GM21360 (cell line): ENCODE results near the gene PLEKHG4B.
A peak's percentile ranks its signal among the peaks of the same experiment; 100 is the strongest.
"Not testable (repeated sequence)": the region's sequence is repeated elsewhere in the genome, so short reads cannot be mapped to it uniquely, and the experiment has no call there.

Experiments used
- ATAC-seq: cut with Tn5 transposase; IDR thresholded peaks from one replicate; pipeline ENCODE4 v1.9.1; 2021; ENCODE audit warnings: mild to moderate bottlenecking, moderate library complexity; ENCODE audit not compliant: unreplicated experiment

Gene PLEKHG4B

GRCh38 chr5:218457-219291 lies 126.7 kb downstream of the PLEKHG4B start:
- ATAC-seq = peak; percentile 18

- ATAC-seq = no peak
Measured at GRCh38 chr5:219460-219863, 127.5 kb downstream of the PLEKHG4B start.

GRCh38 chr5:219991-220390 lies 128.0 kb downstream of the PLEKHG4B start:
- ATAC-seq = no peak

- not testable (repeated sequence) for ATAC-seq
Measured at GRCh38 chr5:222951-223715, 131.2 kb downstream of the PLEKHG4B start.

- ATAC-seq = no peak
Measured at GRCh38 chr5:223791-224190, 131.8 kb downstream of the PLEKHG4B start.

GRCh38 chr5:225334-225733 lies 133.4 kb downstream of the PLEKHG4B start:
- ATAC-seq = no peak

GRCh38 chr5:227375-227774 lies 135.4 kb downstream of the PLEKHG4B start:
- ATAC-seq = not testable (repeated sequence)

GRCh38 chr5:228886-229285 lies 136.9 kb downstream of the PLEKHG4B start:
- no peak for ATAC-seq

- ATAC-seq = no peak
Measured at GRCh38 chr5:230711-231110, 138.7 kb downstream of the PLEKHG4B start.

GRCh38 chr5:231661-232060 lies 139.7 kb downstream of the PLEKHG4B start:
- no peak for ATAC-seq

- not testable (repeated sequence) for ATAC-seq
Measured at GRCh38 chr5:233426-233825, 141.5 kb downstream of the PLEKHG4B start.

- no peak for ATAC-seq
Measured at GRCh38 chr5:234450-234849, 142.5 kb downstream of the PLEKHG4B start.

- not testable (repeated sequence) for ATAC-seq
Measured at GRCh38 chr5:235527-235926, 143.6 kb downstream of the PLEKHG4B start.

GRCh38 chr5:237931-238330 lies 146.0 kb downstream of the PLEKHG4B start:
- ATAC-seq = not testable (repeated sequence)
